Stomach (tissue), 19 donors: ENCODE data around the gene FRYL. TPM values are rescaled to one million over a fixed set of nuclear protein-coding genes. Genes with fewer than 3 reads are reported as not detected.
"Not testable (repeated sequence)": the region's sequence is repeated elsewhere in the genome, so short reads cannot be mapped to it uniquely, and the experiment has no call there.

ENCODE experiments used
- DNase-seq, 2 donors: peaks; one replicate each; pipeline versions ENCODE4 v3.0.0 to v3.0.0-alpha.2; 2013 to 2019
- H3K27ac ChIP-seq, 5 donors: fragments of 200-600 bp in 4 of 5; sonication (generic) in 4 of 5; one replicate each; pipeline ENCODE4 v1.5.1; 2013 to 2019; ENCODE audit warnings: mild to moderate bottlenecking in 1 of 5, moderate library complexity in 1 of 5
- H3K27me3 ChIP-seq, 3 donors: fragments of 200-600 bp; sonication (generic); one replicate each; pipeline ENCODE4 v1.5.1; 2017 to 2019; ENCODE audit warnings: mixed run types in 1 of 3
- H3K36me3 ChIP-seq, 4 donors: fragments of 200-600 bp; sonication (generic); 1 replicate in 3 of 4; 2 replicates in 1 of 4; pipeline ENCODE4 v1.5.1; 2016 to 2019
- H3K4me1 ChIP-seq, 4 donors: fragments of 200-600 bp; sonication (generic); one replicate each; pipeline ENCODE4 v1.5.1; 2016 to 2019
- H3K4me3 ChIP-seq, 4 donors: fragments of 200-600 bp; sonication (generic) in 3 of 4; one replicate each; pipeline ENCODE4 v1.5.1; 2016 to 2019; ENCODE audit warnings: mild to moderate bottlenecking in 1 of 4
- H3K9me3 ChIP-seq, 4 donors: fragments of 200-600 bp; sonication (generic); one replicate each; pipeline ENCODE4 v1.5.1; 2016 to 2019
- CTCF ChIP-seq, 7 experiments: fragments of 450-650 bp in 4 of 7; fragments of 200-600 bp in 3 of 7; sonication (generic) in 3 of 7; IDR thresholded peaks; one replicate each; pipeline ENCODE4 v1.5.1; 2016 to 2019; ENCODE audit warnings: antibody characterized with exemption in 7 of 7, control low read depth in 2 of 7, mild to moderate bottlenecking in 1 of 7
- EP300 ChIP-seq: sonication (generic); formaldehyde crosslinking; IDR thresholded peaks from one replicate; pipeline ENCODE4 v1.6.1; 2017; ENCODE audit warnings: antibody characterized with exemption
- POLR2A ChIP-seq, 4 donors: fragments of 450-650 bp; IDR thresholded peaks; one replicate each; pipeline ENCODE4 v1.6.1; 2016; ENCODE audit warnings: antibody characterized with exemption in 4 of 4, control low read depth in 2 of 4, mild to moderate bottlenecking in 1 of 4, moderate library complexity in 1 of 4
- POLR2AphosphoS5 ChIP-seq, 3 donors: sonication (generic); formaldehyde crosslinking; IDR thresholded peaks; one replicate each; pipeline ENCODE4 v1.6.1; 2016; ENCODE audit warnings: antibody characterized with exemption in 3 of 3
- WGBS, 5 donors: extraction: QIAGEN DNeasy Blood & Tissue Kit in 3 of 5; methylation state at CpG; one replicate each; pipeline versions ENCODE4 v1.1.5 to v1.1.7; 2013 to 2018; 5-methylcytosine and 5-hydroxymethylcytosine counted together
- intact Hi-C: fragments of 100-400 bp; cut with DNase I; formaldehyde crosslinking; loops from one replicate; pipeline ENCODE4 v1.15.1; 2023; ENCODE audit warnings: low total_unique reads
- long read RNA-seq, 10 donors: transcript quantifications; one replicate each; lab custom pipeline, GENCODE V29; 2026
- polyA plus RNA-seq, 3 donors: library from polyadenylated mRNA; stranded (reverse); fragments of 200-250 nt; gene quantifications; one replicate each; pipeline ENCODE4 v1.2.3, GENCODE V29; 2013
- total RNA-seq, 5 donors: library from RNA; depleted of rRNA; stranded (reverse); fragments of >200 nt; gene quantifications; one replicate each; pipeline versions ENCODE4 v1.1.0 to v1.2.3, GENCODE V29; 2014 to 2016
- donor health status: healthy with polysubstance abuse.
- donor health status: Bipolar disorder and iron deficiency.
- donor health status: healthy.

FRYL gene
- total RNA-seq: 100 to 1,000 TPM in 3 of 5 donors, 10 to 100 TPM in 2; 66.4 to 697 (median 105) TPM
- 10 to 100 TPM in 1 of 3 donors, 1 to 10 TPM in 2; 6.4 to 12.8 (median 7.8) TPM for polyA plus RNA-seq
- long read RNA-seq, donor 1, partial matches to known transcripts: 0 of 2 reads
- long read RNA-seq, donor 1, other reads (novel, unspliced or antisense): 0 of 2 reads
- long read RNA-seq, donor 2: 0 reads
- long read RNA-seq, donor 3: 0 reads
- long read RNA-seq, donor 4: 0 reads
- long read RNA-seq, donor 5: 0 reads
- long read RNA-seq, donor 6: 0 reads
- long read RNA-seq, donor 7: 0 reads
- long read RNA-seq, donor 8: 0 reads
- long read RNA-seq, donor 9, partial matches to known transcripts: 183 of 220 reads
- long read RNA-seq, donor 9, other reads (novel, unspliced or antisense): 36 of 220 reads
- long read RNA-seq, donor 10, partial matches to known transcripts: 38 of 76 reads
- long read RNA-seq, donor 10, other reads (novel, unspliced or antisense): 38 of 76 reads

- DNase-seq: peak; percentile 100
- no peaks in the 10 kb centered on the region for H3K9me3 ChIP-seq
- no peaks in the 10 kb centered on the region for H3K36me3 ChIP-seq
- peak within 1 kb of the TSS; percentile 97 to 99 (median 97) for H3K27ac ChIP-seq
- peak within 1 kb of the TSS; percentile 91 to 97 (median 95) for H3K4me3 ChIP-seq
- 0 to 1% (median 0%) methylated on average over 48 to 51 of the region's 51 CpGs for WGBS, 5 donors
- TF ChIP-seq EP300 (no peak), POLR2AphosphoS5 (IDR thresholded peaks at IDR 0.05) (peak; percentile 87 to 91 (median 87)), POLR2A (IDR thresholded peaks at IDR 0.05) (peak in 1 of 4 donors; percentile 50)
- H3K27me3 ChIP-seq: no peaks in the 10 kb centered on the region
- peaks cover 16 to 44% (median 32%) of the 10 kb centered on the region in 4 donors for H3K4me1 ChIP-seq
- intact Hi-C loops: no loop called here
These were observed at the start of gene FRYL for GRCh38 chr4:48779998-48780864. TSS of gene FRYL (minus strand) at chr4:48780279. CDS start at chr4:48634410, 145,869 bp downstream.

- Histone ChIP-seq H3K27ac (no peak overlapping the region), H3K27me3 (peaks cover 0 to 8% (median 0%) of the 10 kb centered on the region in 3 donors), H3K4me1 (peaks cover 4 to 15% (median 10%) of the 10 kb centered on the region in 4 donors), H3K4me3 (no peak overlapping the region), H3K36me3 (no peaks in the 10 kb centered on the region), H3K9me3 (no peaks in the 10 kb centered on the region)
- no peak for DNase-seq
- 90 to 96% (median 91%) methylated on average over 5 of the region's 5 CpGs for WGBS, 5 donors
- intact Hi-C loops: no loop called here
- TF ChIP-seq CTCF (IDR thresholded peaks at IDR 0.05): no peak
- TF ChIP-seq EP300: no peak
- no peak for TF ChIP-seq POLR2AphosphoS5 (IDR thresholded peaks at IDR 0.05)
- TF ChIP-seq POLR2A (IDR thresholded peaks at IDR 0.05): no peak
These were observed 47.5 kb upstream of the FRYL start for GRCh38 chr4:48827622-48828021.

- H3K27me3 ChIP-seq, H3K4me3 ChIP-seq, H3K9me3 ChIP-seq, H3K4me1 ChIP-seq, intact Hi-C loops, DNase-seq, H3K27ac ChIP-seq, H3K36me3 ChIP-seq: not testable (repeated sequence)
- 49 to 78% (median 63%) methylated on average over 2 of the region's 2 CpGs for WGBS, 5 donors
These were observed 41.4 kb upstream of the FRYL start for GRCh38 chr4:48821431-48821830.

- TF ChIP-seq POLR2AphosphoS5 (IDR thresholded peaks at IDR 0.05) (no peak), EP300 (no peak), POLR2A (IDR thresholded peaks at IDR 0.05) (no peak), CTCF (IDR thresholded peaks at IDR 0.05) (no peak)
- intact Hi-C loops: no loop called here
- DNase-seq: no peak
- Histone ChIP-seq H3K4me1 (peaks cover 0 to 11% (median 4%) of the 10 kb centered on the region in 4 donors), H3K9me3 (no peaks in the 10 kb centered on the region), H3K27me3 (no peaks in the 10 kb centered on the region), H3K27ac (no peak overlapping the region), H3K4me3 (no peak overlapping the region), H3K36me3 (no peaks in the 10 kb centered on the region)
- WGBS, 5 donors: 77 to 93% (median 90%) methylated on average over 6 of the region's 6 CpGs
These were observed 36.9 kb upstream of the FRYL start for GRCh38 chr4:48816971-48817370.

GRCh38 chr4:48816297-48816696 lies 36.2 kb upstream of the FRYL start:
- H3K27ac ChIP-seq, H3K27me3 ChIP-seq, DNase-seq, H3K4me3 ChIP-seq, H3K9me3 ChIP-seq, H3K36me3 ChIP-seq, intact Hi-C loops: not testable (repeated sequence)
- peaks cover 0 to 11% (median 4%) of the 10 kb centered on the region in 4 donors for H3K4me1 ChIP-seq
- WGBS, 5 donors: 40 to 64% (median 48%) methylated on average over 7 of the region's 7 CpGs
